Parathyroid adenoma (tissue), 2 donors: ENCODE results near the gene ZNF761.
"Not testable (repeated sequence)": the region's sequence is repeated elsewhere in the genome, so short reads cannot be mapped to it uniquely, and the experiment has no call there.

ENCODE experiments used
- H2AFZ ChIP-seq: fragments of 300-600 bp; sonication (generic); one replicate; pipeline ENCODE4 v1.7.0; 2017; ENCODE audit warnings: antibody characterized with exemption, mild to moderate bottlenecking
- H3K27ac ChIP-seq: fragments of 300-600 bp; sonication (generic); one replicate; pipeline ENCODE4 v1.7.0; 2017
- H3K27me3 ChIP-seq: fragments of 300-600 bp; sonication (generic); one replicate; pipeline ENCODE4 v1.7.0; 2017; ENCODE audit warnings: low read length; ENCODE audit not compliant: control insufficient read depth, insufficient read depth
- H3K36me3 ChIP-seq: fragments of 300-600 bp; sonication (generic); one replicate; pipeline ENCODE4 v1.7.0; 2017; ENCODE audit warnings: low read length; ENCODE audit not compliant: control insufficient read depth, insufficient read depth
- H3K4me1 ChIP-seq: fragments of 300-600 bp; sonication (generic); one replicate; pipeline ENCODE4 v1.7.0; 2017; ENCODE audit warnings: control low read depth
- H3K4me2 ChIP-seq: fragments of 300-600 bp; sonication (generic); one replicate; pipeline ENCODE4 v1.7.0; 2017; ENCODE audit warnings: low read length
- H3K4me3 ChIP-seq: fragments of 300-600 bp; sonication (generic); one replicate; pipeline ENCODE4 v1.7.0; 2017; ENCODE audit warnings: low read depth, low read length
- H3K79me2 ChIP-seq: fragments of 300-600 bp; sonication (generic); one replicate; pipeline ENCODE4 v1.7.0; 2017; ENCODE audit warnings: control low read depth
- H3K9ac ChIP-seq: fragments of 300-600 bp; sonication (generic); one replicate; pipeline ENCODE4 v1.7.0; 2017; ENCODE audit warnings: mild to moderate bottlenecking
- H3K9me3 ChIP-seq: fragments of 300-600 bp; sonication (generic); one replicate; pipeline ENCODE4 v1.7.0; 2017; ENCODE audit warnings: low read length; ENCODE audit not compliant: control insufficient read depth
- TF ChIP-seq, protein P1 (sequence below): fragments of 300-600 bp; sonication (generic); IDR thresholded peaks from one replicate; pipeline ENCODE4 v1.7.0; 2017; ENCODE audit warnings: antibody characterized with exemption, mild to moderate bottlenecking
- donor health status: primary hyperparathyroidism.

The ZNF761 gene

DNA sequence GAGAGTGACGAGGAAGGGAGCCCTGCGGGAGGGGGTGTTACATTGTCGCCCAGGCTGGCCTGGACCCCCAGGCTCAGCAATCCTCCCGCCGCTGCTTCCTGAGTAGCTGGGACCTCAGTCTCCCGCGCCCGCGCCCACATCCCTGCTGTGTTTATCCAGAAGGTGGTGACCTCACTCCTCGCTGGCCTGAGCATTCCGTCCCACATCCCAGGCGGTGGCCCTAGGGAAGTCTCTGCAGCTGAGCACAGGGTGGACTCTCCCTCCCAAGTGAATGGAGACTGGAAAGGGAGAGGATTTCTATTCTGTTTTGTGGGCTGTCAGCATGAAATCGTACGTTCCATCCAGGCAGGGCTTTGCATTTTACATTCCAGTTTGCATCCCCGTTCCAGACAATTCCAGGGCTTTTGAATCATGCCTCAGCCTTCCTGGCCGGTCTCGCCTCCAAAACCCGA, 37.2 kb upstream of the ZNF761 start:
- no peaks in the 10 kb centered on the region for H3K9me3 ChIP-seq
- H3K4me2 ChIP-seq = peak overlapping the region; percentile 65
- peak overlapping the region; percentile 92 for H3K27ac ChIP-seq
- H3K4me3 ChIP-seq = peak overlapping the region; percentile 97
- H3K36me3 ChIP-seq = no peaks in the 10 kb centered on the region
- H3K27me3 ChIP-seq = no peaks in the 10 kb centered on the region
- H3K9ac ChIP-seq = no peak overlapping the region
- peak overlapping the region; percentile 86 for H2AFZ ChIP-seq
- TF ChIP-seq, protein P1, sequence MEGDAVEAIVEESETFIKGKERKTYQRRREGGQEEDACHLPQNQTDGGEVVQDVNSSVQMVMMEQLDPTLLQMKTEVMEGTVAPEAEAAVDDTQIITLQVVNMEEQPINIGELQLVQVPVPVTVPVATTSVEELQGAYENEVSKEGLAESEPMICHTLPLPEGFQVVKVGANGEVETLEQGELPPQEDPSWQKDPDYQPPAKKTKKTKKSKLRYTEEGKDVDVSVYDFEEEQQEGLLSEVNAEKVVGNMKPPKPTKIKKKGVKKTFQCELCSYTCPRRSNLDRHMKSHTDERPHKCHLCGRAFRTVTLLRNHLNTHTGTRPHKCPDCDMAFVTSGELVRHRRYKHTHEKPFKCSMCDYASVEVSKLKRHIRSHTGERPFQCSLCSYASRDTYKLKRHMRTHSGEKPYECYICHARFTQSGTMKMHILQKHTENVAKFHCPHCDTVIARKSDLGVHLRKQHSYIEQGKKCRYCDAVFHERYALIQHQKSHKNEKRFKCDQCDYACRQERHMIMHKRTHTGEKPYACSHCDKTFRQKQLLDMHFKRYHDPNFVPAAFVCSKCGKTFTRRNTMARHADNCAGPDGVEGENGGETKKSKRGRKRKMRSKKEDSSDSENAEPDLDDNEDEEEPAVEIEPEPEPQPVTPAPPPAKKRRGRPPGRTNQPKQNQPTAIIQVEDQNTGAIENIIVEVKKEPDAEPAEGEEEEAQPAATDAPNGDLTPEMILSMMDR = no peak
- H3K79me2 ChIP-seq = peaks cover 2% of the 10 kb centered on the region
- peaks cover 12% of the 10 kb centered on the region for H3K4me1 ChIP-seq

- H3K9me3 ChIP-seq = no peaks in the 10 kb centered on the region
- H3K27ac ChIP-seq = peak within 1 kb of the TSS; percentile 92
- TF ChIP-seq, protein P1 = peak; percentile 61
- H3K9ac ChIP-seq = peak within 1 kb of the TSS; percentile 40
- H3K79me2 ChIP-seq = peaks cover 2% of the 10 kb centered on the region
- peaks cover 12% of the 10 kb centered on the region for H3K4me1 ChIP-seq
- H2AFZ ChIP-seq = peak within 1 kb of the TSS; percentile 86
- H3K27me3 ChIP-seq = no peaks in the 10 kb centered on the region
- H3K36me3 ChIP-seq = no peaks in the 10 kb centered on the region
- H3K4me2 ChIP-seq = peak within 1 kb of the TSS; percentile 74
- H3K4me3 ChIP-seq = peak within 1 kb of the TSS; percentile 97
Measured at GRCh38 chr19:53394974-53395839, 36.6 kb upstream of the ZNF761 start, which contains the start of gene ZNF765. ZNF765 (plus strand) TSS chr19:53395149; CDS start chr19:53398016, 2,867 bp downstream.

GRCh38 chr19:53395840-53396524, 35.8 kb upstream of the ZNF761 start:
- not testable (repeated sequence) for H3K36me3 ChIP-seq

GRCh38 chr19:53396525-53396868, 35.3 kb upstream of the ZNF761 start:
- peaks cover 4% of the 10 kb centered on the region for H3K79me2 ChIP-seq
- H3K4me2 ChIP-seq = peak overlapping the region; percentile 74
- peak overlapping the region; percentile 92 for H3K27ac ChIP-seq
- no peaks in the 10 kb centered on the region for H3K36me3 ChIP-seq
- H3K4me3 ChIP-seq = peak overlapping the region; percentile 97
- peaks cover 12% of the 10 kb centered on the region for H3K4me1 ChIP-seq
- no peaks in the 10 kb centered on the region for H3K9me3 ChIP-seq
- TF ChIP-seq, protein P1 = no peak
- H3K9ac ChIP-seq = no peak overlapping the region
- no peak overlapping the region for H2AFZ ChIP-seq
- H3K27me3 ChIP-seq = no peaks in the 10 kb centered on the region

More at GRCh38 chr19:53395840-53396524, 35.8 kb upstream of the ZNF761 start:
- Histone ChIP-seq H3K4me1 (peaks cover 12% of the 10 kb centered on the region), H2AFZ (peak overlapping the region; percentile 86), H3K27ac (peak overlapping the region; percentile 92), H3K4me2 (peak overlapping the region; percentile 74), H3K4me3 (peak overlapping the region; percentile 97)
- not testable (repeated sequence) for H3K9me3 ChIP-seq, H3K27me3 ChIP-seq, H3K79me2 ChIP-seq, H3K9ac ChIP-seq

- H3K4me3 ChIP-seq, H3K9ac ChIP-seq, H3K27me3 ChIP-seq, H3K36me3 ChIP-seq, H3K79me2 ChIP-seq, H2AFZ ChIP-seq, H3K9me3 ChIP-seq: not testable (repeated sequence)
- H3K4me1 ChIP-seq = peaks cover 12% of the 10 kb centered on the region
- peak overlapping the region; percentile 74 for H3K4me2 ChIP-seq
- peak overlapping the region; percentile 92 for H3K27ac ChIP-seq
Measured at GRCh38 chr19:53397918-53398317, 33.9 kb upstream of the ZNF761 start.
